H1 (cell line): Measurements from ENCODE around the gene DAB2IP. TPM values are rescaled to one million over a fixed set of nuclear protein-coding genes. Genes with fewer than 3 reads are reported as not detected.

Experiments used
- SP2 ChIP-seq: IDR thresholded peaks from 2 replicates; pipeline ENCODE4 v1.6.1; 2012; ENCODE audit warnings: mild to moderate bottlenecking, low read length, inconsistent platforms
- SRF ChIP-seq: IDR thresholded peaks from 2 replicates; pipeline ENCODE4 v1.6.1; 2011; ENCODE audit warnings: mild to moderate bottlenecking, low read depth, low read length, moderate library complexity
- polyA plus RNA-seq, 7 experiments: library from polyadenylated mRNA; depleted of rRNA in 3 of 7; stranded (reverse) in 5 of 7; unstranded in 2 of 7; fragments of >200 nt in 5 of 7; fragments of 200-250 nt in 2 of 7; gene quantifications; 1 replicate in 5 of 7; 2 replicates in 1 of 7; 4 replicates in 1 of 7; pipeline versions ENCODE4 v1.2.1 to v1.2.3, GENCODE V29; 2011 to 2013; ENCODE audit warnings: missing spikeins in 2 of 7, mixed read lengths in 2 of 7
- total RNA-seq: library from RNA; stranded (reverse); fragmentation: NEBNext Ultra II Directional; extraction: Animal tissue kit (Norgen Biotek cat#: 25700); gene quantifications from 2 replicates; pipeline ENCODE4 v1.2.1, GENCODE V29; 2021

DAB2IP gene
- total and polyA plus RNA-seq, 2 of the 8 experiments (the other 6 are each of a cell fraction or from before 2014, with no cell fraction given) = 19.7 to 39.5 TPM

- TF ChIP-seq SRF (no peak), SP2 (no peak)
Observed at GRCh38 chr9:121759996-121760395, 108.6 kb downstream of the DAB2IP start (continued).
